ENCODE measurements around the gene FOXP1. TPM values are rescaled to one million over a fixed set of nuclear protein-coding genes. Genes with fewer than 3 reads are reported as not detected.
A peak's percentile ranks its signal among the peaks of the same experiment; 100 is the strongest.

Gene FOXP1
- total and polyA plus RNA-seq, 2 of the 8 experiments (the other 6 are each of a cell fraction or from before 2014, with no cell fraction given), result 13.9 to 25.4 TPM

DNA sequence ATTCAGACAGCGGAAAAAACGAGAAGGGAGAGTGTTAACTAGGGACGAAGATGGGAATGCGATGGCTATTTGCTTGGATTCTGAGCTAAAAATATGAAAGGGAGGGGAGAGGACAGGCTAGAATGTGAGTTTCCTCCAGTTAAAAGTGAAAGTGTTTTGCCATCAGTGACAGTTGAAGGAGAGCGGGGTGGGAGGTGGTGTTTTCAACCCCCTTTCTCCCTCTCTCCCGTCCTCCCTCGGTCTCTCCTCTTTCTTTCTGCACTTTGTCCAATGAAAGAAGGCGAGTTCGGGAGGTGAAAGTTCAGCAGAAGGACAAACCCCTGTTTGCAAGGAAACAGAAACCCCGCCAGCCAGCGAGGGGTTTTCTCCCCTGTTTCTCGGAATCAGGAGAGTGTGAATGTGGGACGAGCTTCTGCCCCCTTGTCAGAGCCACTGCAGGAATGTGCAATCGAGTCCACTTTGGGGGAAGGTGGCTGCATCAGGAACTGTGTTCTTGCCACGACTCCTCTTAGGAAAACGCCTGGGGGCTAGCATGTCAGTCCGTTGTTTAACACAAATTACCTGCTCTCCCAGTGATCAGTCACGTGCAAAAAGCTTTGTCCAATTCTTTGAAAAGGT, 975 bp upstream of the FOXP1 start (continued):
- TF ChIP-seq RXRA (IDR thresholded peaks at IDR 0.05; ENCODE audit: insufficient read depth, low read depth, low read length), result 0 out of 2 replicates have a peak, but pooled peaks have one; percentile 66

Measured in H1 (cell line).